GM19452 (cell line): ENCODE data around the gene STK24.
A peak's percentile ranks its signal among the peaks of the same experiment; 100 is the strongest.
"Not testable (repeated sequence)": the region's sequence is repeated elsewhere in the genome, so short reads cannot be mapped to it uniquely, and the experiment has no call there.

ENCODE experiments used
- ATAC-seq: cut with Tn5 transposase; IDR thresholded peaks from one replicate; pipeline ENCODE4 v1.9.1; 2021; ENCODE audit not compliant: unreplicated experiment

STK24 gene

DNA sequence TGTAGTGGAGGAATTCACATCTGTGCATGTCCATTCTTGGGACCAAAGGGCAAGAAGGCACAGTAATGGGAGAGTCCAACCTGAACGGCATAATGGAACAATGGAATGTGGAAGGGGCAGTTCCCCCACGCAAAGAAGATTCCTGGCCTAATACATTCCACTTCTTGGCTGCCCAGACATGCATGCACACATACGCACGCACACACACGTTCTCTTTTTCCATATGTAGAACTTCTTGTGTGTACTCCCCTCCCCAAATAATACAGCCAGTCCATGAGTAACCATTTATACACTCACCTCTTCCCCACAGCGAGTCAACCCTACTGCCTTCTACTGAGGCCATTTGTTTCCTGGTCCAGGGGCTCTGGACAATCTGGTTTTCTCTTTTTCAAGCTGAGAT, 6.0 kb upstream of the STK24 start:
- ATAC-seq: no peak

GRCh38 chr13:98581971-98582702, 5.2 kb upstream of the STK24 start:
- ATAC-seq: no peak

- ATAC-seq: no peak
These were observed 4.5 kb upstream of the STK24 start for GRCh38 chr13:98581381-98581780.

DNA sequence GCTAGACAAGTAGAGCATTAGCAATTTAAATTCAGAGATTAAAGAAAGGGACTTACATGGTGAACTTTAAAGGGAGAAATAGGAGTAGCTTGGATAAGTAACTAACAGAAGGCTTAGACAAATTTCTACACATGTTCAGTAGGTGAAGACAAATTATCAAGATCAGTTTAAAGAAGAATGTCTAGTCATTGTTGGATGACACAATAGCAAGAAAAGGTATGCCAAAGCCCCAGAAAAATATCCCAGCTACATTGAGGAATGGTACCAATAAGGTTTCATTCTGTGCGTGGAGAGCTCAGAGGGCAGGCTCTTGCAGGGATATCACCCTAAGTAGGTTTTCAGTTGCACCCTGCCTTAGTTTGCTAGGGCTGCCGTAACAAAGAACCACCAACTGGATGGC, 3.5 kb upstream of the STK24 start:
- ATAC-seq: no peak

- ATAC-seq: no peak
These were observed 954 bp upstream of the STK24 start for GRCh38 chr13:98577836-98578285.

DNA sequence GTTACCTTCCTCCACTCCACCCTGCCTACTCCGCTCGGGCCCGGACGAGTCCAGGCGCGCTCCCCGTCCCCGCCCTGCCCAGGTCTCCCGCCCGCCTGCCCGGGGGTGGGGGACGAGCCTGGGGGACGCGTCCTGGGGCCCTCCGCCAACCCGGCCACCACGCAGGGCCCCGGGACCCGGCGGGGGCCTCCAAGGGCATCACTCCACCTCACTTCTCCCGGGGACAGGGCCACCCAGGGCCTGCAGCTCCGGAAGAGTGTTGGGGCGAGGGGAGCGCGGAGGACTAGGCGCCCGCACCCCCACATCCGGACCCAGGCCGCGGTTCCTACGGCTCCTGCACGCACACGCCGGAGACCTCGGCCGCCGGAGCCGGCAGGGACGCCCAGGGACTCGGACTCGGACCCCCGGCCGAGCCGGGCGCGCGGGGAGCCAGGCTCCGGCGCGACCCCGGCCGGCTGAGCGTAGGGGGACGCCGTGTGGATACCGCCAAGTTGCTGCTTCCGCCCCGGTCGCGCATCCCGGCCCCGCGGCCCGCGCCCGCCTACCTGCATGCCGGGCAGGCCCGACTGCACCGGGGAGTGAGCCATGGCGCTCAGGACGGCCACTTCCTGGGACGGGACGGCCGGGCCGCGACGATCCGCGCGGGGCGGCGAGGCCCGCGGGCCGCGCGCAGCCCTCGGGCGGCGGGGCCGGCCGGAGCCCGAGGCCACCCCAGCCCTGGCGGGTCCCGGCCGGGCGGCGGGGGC, 534 bp downstream of the STK24 start:
- ATAC-seq: peak; percentile 35

GRCh38 chr13:98575904-98576199, 1.1 kb downstream of the STK24 start:
- ATAC-seq: no peak

DNA sequence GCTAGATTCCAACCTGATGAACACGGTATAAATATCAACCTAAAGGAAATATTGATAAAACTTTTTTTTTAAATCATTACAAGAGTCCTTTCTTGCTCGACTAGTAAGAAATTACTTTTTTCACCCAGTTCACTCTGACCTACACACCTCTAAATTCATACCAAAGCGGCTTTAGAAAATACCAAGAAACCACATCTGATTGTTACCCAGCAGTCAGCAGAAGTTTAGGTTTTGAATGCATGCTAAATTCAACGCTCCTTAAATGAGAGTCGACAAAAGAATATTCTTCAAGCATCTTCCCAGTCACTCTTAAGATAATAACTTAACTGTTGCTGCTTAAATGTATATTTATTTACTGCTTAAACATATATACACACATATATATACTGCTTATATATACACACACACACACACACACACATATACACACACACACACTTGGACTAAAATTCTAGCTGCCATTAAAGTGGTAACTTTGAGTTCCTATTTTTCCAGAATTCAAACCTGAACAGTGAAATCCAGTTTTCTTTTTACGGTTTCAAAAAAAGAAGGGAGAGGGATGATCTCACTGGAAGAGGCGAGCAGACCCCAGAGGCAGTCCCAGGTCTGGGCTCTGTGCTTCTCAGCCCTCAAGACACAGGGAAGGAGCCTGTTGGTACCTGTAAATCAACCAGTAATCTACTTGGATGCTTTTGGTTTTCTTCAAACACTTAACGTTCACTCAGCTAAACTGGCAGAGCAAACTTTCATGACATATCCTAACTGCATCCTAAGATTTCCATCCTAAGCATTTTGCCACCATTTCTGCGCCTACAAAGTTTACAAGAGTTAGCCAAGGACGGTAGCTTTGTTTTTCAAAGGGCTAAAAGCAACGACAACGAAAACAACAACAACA, 1.7 kb downstream of the STK24 start:
- no peak for ATAC-seq

- ATAC-seq: no peak
These were observed 4.8 kb downstream of the STK24 start for GRCh38 chr13:98571955-98572662.

DNA sequence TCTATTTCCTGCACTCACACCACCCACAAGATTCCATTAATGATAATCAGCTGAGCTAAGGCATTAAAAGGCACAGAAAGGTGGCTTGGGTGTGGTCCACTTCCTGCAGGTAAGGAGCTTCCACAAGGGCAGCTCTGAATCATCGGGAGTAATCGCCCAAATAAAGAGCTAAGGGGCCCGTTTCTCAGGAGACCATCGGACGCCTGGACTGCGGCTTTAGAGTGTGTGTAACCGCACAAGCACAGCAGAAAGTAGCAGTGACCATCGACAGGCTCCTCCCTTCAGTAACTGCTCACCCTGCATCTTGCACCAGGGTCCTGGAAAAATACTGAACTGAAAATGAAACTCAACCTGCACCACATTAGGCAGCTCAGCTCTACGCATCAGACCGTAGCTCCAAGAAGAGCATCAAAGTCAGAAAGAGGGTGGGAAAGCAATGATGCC, 6.0 kb downstream of the STK24 start:
- peak; percentile 84 for ATAC-seq

GRCh38 chr13:98569494-98570367, 7.2 kb downstream of the STK24 start:
- not testable (repeated sequence) for ATAC-seq

DNA sequence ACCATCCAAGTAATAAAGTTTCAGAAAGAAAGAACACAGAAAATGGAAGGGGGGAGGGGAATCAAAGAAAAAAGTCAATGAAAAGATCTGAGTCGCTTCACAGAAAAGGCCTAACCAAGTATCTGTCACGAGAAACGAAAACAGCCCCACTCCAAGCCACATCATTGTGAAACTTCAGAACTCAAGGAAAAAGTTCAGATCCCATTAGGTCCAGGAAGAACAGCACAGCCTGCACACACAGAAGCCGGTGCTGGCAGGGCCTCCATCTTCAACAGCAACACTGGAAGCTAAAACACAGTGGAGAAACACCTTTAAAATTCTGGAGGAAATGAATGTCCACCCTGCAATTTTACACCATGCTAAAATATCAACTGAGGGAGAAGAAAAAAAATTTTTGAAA, 8.0 kb downstream of the STK24 start:
- ATAC-seq: no peak

GRCh38 chr13:98567140-98567539, 9.8 kb downstream of the STK24 start:
- no peak for ATAC-seq

DNA sequence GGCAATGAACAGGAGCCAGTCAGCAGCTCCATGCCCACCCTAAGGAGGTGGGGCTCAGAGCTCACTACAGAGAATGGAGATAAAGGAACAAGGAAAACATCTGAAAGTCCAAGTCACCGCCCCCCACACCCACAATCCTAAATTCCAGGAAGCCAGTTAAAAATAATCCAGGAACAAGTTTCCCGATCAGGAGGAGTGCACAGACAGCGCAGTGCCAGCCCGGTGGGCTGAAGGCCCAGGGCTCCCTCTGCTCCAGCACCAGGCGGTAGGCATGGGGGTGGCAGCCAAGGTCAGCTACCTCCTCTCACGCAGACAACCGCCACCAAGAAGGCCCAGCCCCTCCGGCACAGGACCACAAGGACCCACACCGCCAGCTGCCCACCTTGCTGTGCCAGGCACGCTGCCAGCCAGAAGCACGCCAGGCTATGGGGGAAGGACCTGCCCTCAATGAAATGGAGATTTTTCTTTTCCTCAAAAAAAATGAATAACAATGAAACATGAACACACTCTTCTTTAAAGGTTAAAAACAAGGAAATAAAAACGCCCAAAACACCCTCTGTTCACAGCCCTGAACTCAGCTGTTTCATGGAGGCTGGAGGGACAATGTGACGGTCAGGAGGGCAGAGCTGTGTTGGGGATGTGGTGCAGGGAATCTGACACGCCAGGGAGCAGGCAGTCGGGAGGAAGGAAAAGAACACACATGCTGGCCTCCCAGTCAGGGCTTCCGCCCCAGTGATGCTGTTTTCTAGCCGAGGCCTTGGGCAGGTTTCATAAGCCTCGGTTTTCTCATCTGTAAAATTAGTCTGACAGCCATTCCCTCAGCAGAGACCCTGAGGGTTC, 11.0 kb downstream of the STK24 start:
- no peak for ATAC-seq

DNA sequence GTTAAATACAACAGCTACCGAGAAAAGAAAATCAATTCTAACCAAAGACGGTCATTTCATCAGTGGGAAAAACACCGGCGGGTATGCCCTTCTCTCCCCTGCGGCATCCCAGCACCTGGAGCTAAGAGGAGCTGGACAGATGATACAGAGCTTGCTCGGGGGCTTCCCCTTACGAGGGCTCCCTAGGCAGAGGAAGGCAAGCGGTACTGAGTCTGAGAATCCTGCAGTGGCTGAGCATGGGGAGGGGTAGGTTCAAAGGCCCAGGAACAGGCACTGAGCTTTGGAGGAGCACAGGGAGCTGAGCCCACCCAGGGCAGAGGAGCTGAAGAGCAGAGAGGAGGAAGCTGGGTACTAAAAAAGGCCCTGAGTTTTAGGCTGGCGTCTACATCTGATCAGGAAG, 12.7 kb downstream of the STK24 start:
- ATAC-seq: no peak

GRCh38 chr13:98563071-98563470, 13.8 kb downstream of the STK24 start:
- ATAC-seq: no peak

- no peak for ATAC-seq
These were observed 17.7 kb downstream of the STK24 start for GRCh38 chr13:98559169-98559568.

DNA sequence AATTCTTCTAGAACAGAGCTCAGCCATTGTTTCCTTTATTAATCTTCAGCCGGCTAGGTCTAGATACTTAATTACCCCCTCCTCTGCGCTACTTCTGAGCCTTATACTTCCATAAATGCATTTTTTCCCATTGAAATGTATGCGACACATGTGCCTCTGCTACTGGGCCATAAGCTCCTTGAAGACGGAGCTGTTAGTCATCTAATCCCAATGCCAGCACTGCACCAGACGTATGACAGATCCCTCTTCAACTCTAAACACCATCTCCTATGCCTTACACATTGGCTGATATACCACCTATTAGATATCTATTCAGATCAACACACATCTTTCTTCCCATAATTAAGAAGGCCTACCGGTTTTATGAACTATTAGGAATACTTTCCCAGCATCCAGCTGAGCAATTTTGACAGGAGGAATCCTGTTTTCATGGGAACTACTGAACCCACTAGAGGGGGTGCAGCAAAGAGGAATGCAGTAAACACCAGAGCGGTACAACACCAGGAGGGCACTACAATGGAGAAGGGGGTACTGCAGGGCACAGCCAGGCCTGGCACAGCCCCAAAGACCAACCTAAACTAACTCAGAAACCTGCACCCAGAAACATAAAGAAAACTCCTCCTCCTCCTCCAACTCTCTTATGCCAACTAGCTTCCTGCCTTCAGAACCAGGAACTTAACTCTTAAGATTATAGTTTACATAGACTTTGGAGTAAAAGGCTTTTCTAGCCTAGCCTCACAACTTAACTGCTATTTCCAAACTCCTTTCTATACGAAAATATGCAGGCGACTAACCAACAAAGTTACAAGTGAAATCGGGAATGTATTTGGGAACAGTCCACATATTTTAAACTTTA, 18.7 kb downstream of the STK24 start:
- ATAC-seq: no peak
